Aorta (tissue), 5 donors: ENCODE measurements around the gene GPD1. TPM values are rescaled to one million over a fixed set of nuclear protein-coding genes. Genes with fewer than 3 reads are reported as not detected.

Experiments
- ATAC-seq: fragments of 200-7000 bp; cut with Tn5 transposase; one replicate; pipeline ENCODE4 v1.9.1; 2022; ENCODE audit warnings: moderate library complexity; ENCODE audit not compliant: low FRiP score
- DNase-seq, 2 donors: peaks; one replicate each; pipeline ENCODE4 v3.0.0-alpha.2; 2020
- H3K27ac ChIP-seq, 2 donors: one replicate each; pipeline ENCODE4 v1.5.1; 2013; ENCODE audit warnings: low read length in 2 of 2, mild to moderate bottlenecking in 2 of 2, moderate library complexity in 2 of 2, control low read depth in 1 of 2, inconsistent platforms in 1 of 2, low read depth in 1 of 2
- H3K27me3 ChIP-seq, 2 donors: one replicate each; pipeline ENCODE4 v1.6.1; 2013; ENCODE audit warnings: control low read depth in 1 of 2, low read length in 1 of 2, mild to moderate bottlenecking in 1 of 2, moderate library complexity in 1 of 2; ENCODE audit not compliant: insufficient read depth in 2 of 2, control insufficient read depth in 1 of 2
- H3K36me3 ChIP-seq, 2 donors: one replicate each; pipeline ENCODE4 v1.6.1; 2013; ENCODE audit warnings: control low read depth in 1 of 2, low read length in 1 of 2, mild to moderate bottlenecking in 1 of 2; ENCODE audit not compliant: insufficient read depth in 2 of 2, control insufficient read depth in 1 of 2
- H3K4me1 ChIP-seq, 2 donors: one replicate each; pipeline ENCODE4 v1.6.1; 2013; ENCODE audit warnings: low read length in 2 of 2, control low read depth in 1 of 2, mild to moderate bottlenecking in 1 of 2, moderate library complexity in 1 of 2; ENCODE audit not compliant: insufficient read depth in 2 of 2, control insufficient read depth in 1 of 2
- H3K4me3 ChIP-seq, 2 donors: one replicate each; pipeline ENCODE4 v1.5.1; 2013; ENCODE audit warnings: low read length in 2 of 2, control low read depth in 1 of 2, mild to moderate bottlenecking in 1 of 2
- H3K9me3 ChIP-seq: one replicate; pipeline ENCODE4 v1.6.1; 2013; ENCODE audit warnings: mild to moderate bottlenecking, low read length; ENCODE audit not compliant: control insufficient read depth
- WGBS, 2 donors: extraction: QIAGEN DNeasy Blood & Tissue Kit; methylation state at CpG; one replicate each; pipeline ENCODE4 v1.1.7; 2013; 5-methylcytosine and 5-hydroxymethylcytosine counted together
- intact Hi-C, 2 donors: fragments of 100-400 bp; cut with DNase I; formaldehyde crosslinking; loops; one replicate each; pipeline versions ENCODE4 v1.14.2 to v1.15.0; 2022
- polyA plus RNA-seq, 2 donors: library from polyadenylated mRNA; stranded (reverse); fragments of 200-250 nt; gene quantifications; one replicate each; pipeline ENCODE4 v1.2.3, GENCODE V29; 2013
- total RNA-seq, 2 donors: library from RNA; stranded (reverse); fragmentation: NEBNext Ultra II Directional; extraction: Animal tissue kit (Norgen Biotek cat#: 25700); gene quantifications; one replicate each; pipeline ENCODE4 v1.2.1, GENCODE V29; 2021
- donor health status: healthy with polysubstance abuse.
- donor health status: Bipolar disorder and iron deficiency.
- donor health status: DM: no; HTN: no; CAD: no.
- donor health status: DM: no; HTN: no; CAD: no.
- donor health status: DM: yes; HTN: yes; CAD: no.

Gene GPD1
- total and polyA plus RNA-seq, 4 donors: 0.61 to 24.8 (median 2.7) TPM

DNA sequence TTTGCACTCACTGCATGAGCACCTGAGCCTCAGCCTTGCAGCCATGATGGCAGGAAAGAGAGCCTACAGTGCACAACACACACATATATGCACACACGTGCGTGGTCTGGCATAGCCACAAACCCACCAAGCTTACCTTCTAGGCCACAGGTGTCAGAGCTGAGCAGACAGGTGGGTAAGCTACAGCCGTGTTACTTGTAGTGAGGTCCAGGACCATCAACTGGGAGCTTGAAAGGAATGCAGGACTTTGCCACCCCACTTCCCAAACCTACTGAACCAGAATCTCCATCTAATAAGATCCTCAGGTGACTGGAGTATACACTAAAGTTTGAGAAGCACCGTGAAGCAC lies 43.7 kb upstream of the GPD1 start:
- DNase-seq: no peak
- H3K27ac ChIP-seq: no peak overlapping the region
- ATAC-seq: no peak
- intact Hi-C loops: no loop called here
- no peak overlapping the region for H3K4me3 ChIP-seq
- no peaks in the 10 kb centered on the region for H3K4me1 ChIP-seq
- H3K36me3 ChIP-seq: no peaks in the 10 kb centered on the region
- no peaks in the 10 kb centered on the region for H3K27me3 ChIP-seq
- H3K9me3 ChIP-seq: no peaks in the 10 kb centered on the region
- WGBS, 2 donors: 70 to 73% methylated on average over 4 of the region's 4 CpGs

DNA sequence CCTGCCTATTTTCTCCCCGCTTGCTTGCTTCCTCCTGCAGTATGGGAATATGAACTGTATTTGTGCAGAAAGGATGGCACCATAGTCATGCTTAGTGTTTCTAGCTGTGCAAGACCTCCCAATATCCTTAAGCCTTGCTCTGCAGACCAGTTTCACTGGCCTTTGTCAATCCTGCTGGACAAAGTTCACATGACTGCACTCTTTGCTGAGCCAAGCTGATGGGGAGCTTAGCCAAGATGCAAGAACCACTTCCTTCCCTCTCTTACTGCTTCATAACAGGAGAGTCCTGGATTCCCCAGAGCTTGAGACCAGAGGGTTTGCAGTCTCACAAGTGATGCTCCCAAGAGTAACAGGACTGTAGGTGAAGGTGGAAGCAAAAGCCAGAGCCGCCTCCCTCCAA lies 42.6 kb upstream of the GPD1 start:
- Histone ChIP-seq H3K36me3 (no peaks in the 10 kb centered on the region), H3K4me1 (no peaks in the 10 kb centered on the region), H3K9me3 (no peaks in the 10 kb centered on the region), H3K4me3 (no peak overlapping the region), H3K27me3 (no peaks in the 10 kb centered on the region), H3K27ac (no peak overlapping the region)
- ATAC-seq (no peak), DNase-seq (no peak)
- 92 to 98% methylated on average over 2 of the region's 2 CpGs for WGBS, 2 donors
- intact Hi-C loops: no loop called here

DNA sequence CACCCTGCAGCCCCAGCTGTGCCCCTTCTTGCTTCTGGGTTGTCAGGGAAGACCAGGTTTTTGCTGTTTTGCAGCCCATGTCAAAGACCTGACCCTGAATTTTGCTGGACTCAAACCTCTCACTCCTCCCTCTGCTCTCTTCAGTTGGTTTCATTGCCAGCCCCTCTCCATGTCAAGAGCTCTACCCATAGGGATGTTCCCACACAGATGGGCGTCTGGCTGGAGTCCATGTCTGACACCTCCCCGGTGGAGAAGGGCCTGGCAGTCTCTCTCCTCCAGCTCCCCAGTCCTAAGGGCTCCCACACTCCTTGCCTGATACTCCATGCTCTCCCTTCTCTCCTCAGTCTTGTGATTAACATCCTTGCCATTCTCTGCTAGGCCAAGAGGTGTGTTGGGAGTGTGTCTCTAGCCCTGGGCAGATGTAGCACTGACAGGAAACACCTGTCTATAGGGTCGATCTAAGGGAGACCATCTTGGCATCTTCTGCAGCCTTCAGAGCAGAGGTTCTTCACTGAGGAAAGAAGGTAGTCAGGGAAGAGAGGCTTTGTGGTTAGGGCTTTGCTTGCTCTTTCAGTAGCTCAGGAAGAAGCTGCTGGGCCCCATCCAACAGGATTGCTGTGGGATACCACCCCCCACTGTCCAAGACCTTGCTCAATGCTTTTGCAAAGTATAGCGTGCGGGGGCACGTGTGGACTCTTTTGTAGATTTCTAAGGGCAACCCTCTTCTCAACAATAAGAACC lies 41.7 kb upstream of the GPD1 start:
- 76 to 79% methylated on average over 6 of the region's 6 CpGs for WGBS, 2 donors
- no peak for ATAC-seq
- no peaks in the 10 kb centered on the region for H3K9me3 ChIP-seq
- no peaks in the 10 kb centered on the region for H3K36me3 ChIP-seq
- H3K27ac ChIP-seq: no peak overlapping the region
- H3K4me1 ChIP-seq: no peaks in the 10 kb centered on the region
- intact Hi-C loops: no loop called here
- no peak overlapping the region for H3K4me3 ChIP-seq
- no peaks in the 10 kb centered on the region for H3K27me3 ChIP-seq
- DNase-seq: no peak

DNA sequence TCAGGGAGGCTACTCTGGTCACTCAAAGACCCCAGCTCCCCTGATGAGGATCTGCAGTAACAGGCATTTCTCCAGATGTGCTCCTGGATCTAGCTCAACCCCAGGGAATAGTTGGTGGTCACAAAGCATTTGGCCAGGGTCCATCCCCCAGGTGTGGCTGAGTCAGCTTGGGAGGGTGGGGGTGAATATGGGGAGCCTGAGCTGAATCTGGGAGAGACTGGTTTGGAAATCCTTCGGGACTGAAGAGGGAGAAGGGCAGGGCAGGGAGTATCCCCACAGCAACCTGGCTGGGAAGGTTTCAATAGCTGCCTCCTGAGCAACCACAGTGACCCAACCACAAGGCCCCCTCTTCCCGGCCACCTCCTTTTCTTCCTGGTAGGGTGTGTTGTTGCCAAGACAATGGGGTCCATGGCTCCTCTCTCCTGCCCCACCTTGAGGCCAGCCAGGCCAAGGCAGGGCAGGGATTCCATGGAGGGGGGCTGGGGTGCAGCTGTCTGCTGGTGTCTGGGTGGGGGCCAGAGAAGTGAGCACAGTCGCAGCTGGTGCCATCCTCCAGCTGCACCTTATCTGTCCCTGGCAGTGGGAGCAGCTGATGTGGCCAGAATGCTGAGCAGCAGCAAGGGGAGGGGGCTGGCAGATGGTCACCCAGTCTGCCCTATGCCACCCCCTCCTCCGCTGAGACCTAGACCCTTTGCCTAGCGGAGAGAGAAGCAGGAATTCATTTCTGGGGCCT lies 40.9 kb upstream of the GPD1 start:
- H3K27ac ChIP-seq: no peak overlapping the region
- WGBS, 2 donors: 94 to 100% methylated on average over 5 of the region's 5 CpGs
- no peaks in the 10 kb centered on the region for H3K4me1 ChIP-seq
- peak in 1 of 2 donors; percentile 12 for DNase-seq
- H3K36me3 ChIP-seq: no peaks in the 10 kb centered on the region
- intact Hi-C loops: no loop called here
- H3K27me3 ChIP-seq: no peaks in the 10 kb centered on the region
- no peak overlapping the region for H3K4me3 ChIP-seq
- no peak for ATAC-seq
- no peaks in the 10 kb centered on the region for H3K9me3 ChIP-seq

DNA sequence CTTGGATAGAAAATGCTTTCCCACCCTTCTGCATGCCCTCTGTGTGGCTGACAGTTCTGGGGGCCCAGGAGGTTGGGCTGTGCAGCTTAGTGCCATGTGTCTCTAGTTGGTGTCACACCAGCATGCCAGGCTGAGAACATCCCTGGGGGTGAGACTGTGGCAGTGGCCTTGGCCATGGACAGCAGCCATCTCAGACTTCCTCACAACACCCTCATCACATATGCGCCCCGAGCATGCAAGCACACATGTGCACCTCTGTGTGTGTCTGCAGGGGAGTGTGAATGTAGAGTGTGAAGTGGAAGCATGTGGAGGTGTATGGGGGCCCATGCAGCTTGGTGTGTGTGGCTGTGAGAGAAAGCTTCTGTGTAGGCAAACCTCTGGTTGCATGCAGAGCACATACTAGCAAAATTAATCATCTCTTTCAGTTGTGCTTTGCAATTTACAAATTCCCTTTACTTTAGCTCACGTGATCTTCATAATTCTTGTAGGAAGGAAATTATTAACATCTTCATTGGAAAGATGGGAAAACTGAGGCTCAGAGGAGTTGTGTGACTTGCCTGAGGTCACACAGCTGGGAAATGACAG lies 38.0 kb upstream of the GPD1 start:
- ATAC-seq (no peak), DNase-seq (peak in 1 of 2 donors; percentile 34)
- WGBS, 2 donors: 84 to 91% methylated on average over 3 of the region's 3 CpGs
- no peaks in the 10 kb centered on the region for H3K4me1 ChIP-seq
- H3K36me3 ChIP-seq: no peaks in the 10 kb centered on the region
- no peaks in the 10 kb centered on the region for H3K27me3 ChIP-seq
- no peaks in the 10 kb centered on the region for H3K9me3 ChIP-seq
- intact Hi-C loops: no loop called here
- H3K4me3 ChIP-seq: no peak overlapping the region
- H3K27ac ChIP-seq: no peak overlapping the region

DNA sequence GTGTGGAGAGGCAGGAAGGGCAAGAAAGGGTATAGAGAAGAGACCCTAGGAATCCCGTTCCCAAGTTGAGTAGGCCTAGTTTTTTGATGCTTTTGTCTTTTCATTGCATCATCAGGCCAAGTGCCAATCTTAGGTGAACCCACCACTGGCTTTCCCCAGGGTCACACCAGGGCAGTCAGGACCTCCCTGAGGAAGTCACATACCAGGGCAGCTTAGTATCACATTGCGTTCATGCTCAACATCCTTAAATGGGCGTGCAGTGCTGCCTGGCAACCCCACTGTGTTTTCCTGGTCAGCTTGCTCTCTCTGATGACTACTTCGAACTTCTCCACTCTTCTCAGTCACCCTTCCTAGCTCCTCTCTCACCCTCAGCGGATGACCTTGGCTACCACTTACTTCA lies 37.4 kb upstream of the GPD1 start:
- Histone ChIP-seq H3K4me1 (no peaks in the 10 kb centered on the region), H3K27ac (no peak overlapping the region), H3K4me3 (no peak overlapping the region), H3K27me3 (no peaks in the 10 kb centered on the region), H3K9me3 (no peaks in the 10 kb centered on the region), H3K36me3 (no peaks in the 10 kb centered on the region)
- WGBS, 2 donors: 28 to 36% methylated on average over 5 of the region's 5 CpGs
- intact Hi-C loops: no loop called here
- peak; percentile 41 for ATAC-seq
- DNase-seq: peak; percentile 78 to 87

DNA sequence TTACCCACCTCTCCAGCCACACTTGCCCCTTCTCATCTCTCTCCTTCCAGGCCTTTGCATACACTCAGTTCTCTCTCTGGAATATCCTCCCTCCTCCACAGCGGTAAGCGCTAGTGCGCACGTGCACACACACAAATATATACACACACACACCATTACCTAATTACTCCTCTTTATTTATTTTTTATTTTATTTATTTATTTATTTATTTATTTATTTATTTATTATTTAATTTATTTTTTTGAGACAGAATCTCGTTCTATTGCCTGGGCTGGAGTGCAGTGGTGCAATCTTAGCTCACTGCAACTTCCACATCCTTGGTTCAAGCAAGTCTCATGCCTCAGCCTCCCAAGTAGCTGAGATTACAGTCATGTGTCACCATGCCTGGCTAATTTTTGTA lies 34.7 kb upstream of the GPD1 start:
- Histone ChIP-seq H3K4me3 (no peak overlapping the region), H3K27me3 (no peaks in the 10 kb centered on the region), H3K27ac (no peak overlapping the region), H3K36me3 (no peaks in the 10 kb centered on the region), H3K9me3 (no peaks in the 10 kb centered on the region), H3K4me1 (no peaks in the 10 kb centered on the region)
- DNase-seq (peak in 1 of 2 donors; percentile 12), ATAC-seq (no peak)
- WGBS, 2 donors: 96 to 97% methylated on average over 5 of the region's 5 CpGs
- intact Hi-C loops: no loop called here

DNA sequence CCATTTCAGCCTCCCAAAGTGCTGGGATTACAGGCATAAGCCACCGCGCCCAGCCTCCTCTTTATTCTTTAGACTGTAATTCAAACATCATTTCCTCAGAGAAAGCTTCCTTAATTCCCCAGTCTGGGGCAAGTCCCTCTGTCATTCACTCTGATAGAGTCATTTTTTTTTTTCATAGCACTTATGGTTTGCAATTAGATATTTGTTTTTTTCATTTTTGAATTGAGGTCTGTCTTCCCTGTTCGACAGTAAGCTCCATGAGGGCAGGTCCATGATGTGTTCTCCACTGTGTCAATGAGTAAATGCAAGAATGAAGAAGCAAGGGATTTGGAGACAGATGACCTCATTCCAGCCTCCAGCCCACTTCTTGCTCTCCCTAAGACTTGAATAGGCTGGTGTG lies 34.3 kb upstream of the GPD1 start:
- WGBS, 2 donors: 95 to 98% methylated on average over 3 of the region's 3 CpGs
- Histone ChIP-seq H3K9me3 (no peaks in the 10 kb centered on the region), H3K27ac (no peak overlapping the region), H3K27me3 (no peaks in the 10 kb centered on the region), H3K4me3 (no peak overlapping the region), H3K36me3 (no peaks in the 10 kb centered on the region), H3K4me1 (no peaks in the 10 kb centered on the region)
- ATAC-seq (no peak), DNase-seq (peak in 1 of 2 donors; percentile 10)
- intact Hi-C loops: no loop called here
